HCT116 (cell line): ENCODE measurements around the gene SHISA6. TPM values are rescaled to one million over a fixed set of nuclear protein-coding genes. Genes with fewer than 3 reads are reported as not detected.

Source experiments
- ATAC-seq: fragments of 200-7000 bp; cut with Tn5 transposase; 2 replicates; pipeline ENCODE4 v1.9.1; 2020; ENCODE audit warnings: mild to moderate bottlenecking, moderate library complexity
- BruUV-seq: library from RNA; stranded (reverse); fragments of 400-500 nt; replicated peaks from 2 replicates; lab custom pipeline; 2021; lab: Mats Ljungman, UMichigan
- CTCF ChIA-PET: fragments of 300-600 bp; sonication (Branson Sonifier 250); formaldehyde crosslinking; loops from one replicate; lab custom pipeline; 2021; ENCODE audit warnings: antibody characterized with exemption; lab: Charles Lee
- POLR2A ChIA-PET: fragments of 300-600, 350-600 bp; sonication (Branson Sonifier 250); formaldehyde crosslinking; loops from one replicate; lab custom pipeline; 2021; ENCODE audit warnings: antibody characterized with exemption; lab: Charles Lee
- RAD21 ChIA-PET, 2 experiments: fragments of 300-600 bp; sonication (Branson Sonifier 250); formaldehyde crosslinking; loops; one replicate each; lab custom pipeline; 2023; ENCODE audit warnings: low total read pairs in 2 of 2; ENCODE audit not compliant: uncharacterized antibody in 2 of 2, unreplicated experiment in 2 of 2, low non-redundant PET in 1 of 2; lab: Charles Lee
- DNase-seq: peaks from one replicate; pipeline ENCODE4 v3.0.0-alpha.2; 2010; ENCODE audit warnings: low read depth, low spot score
- H2AFZ ChIP-seq: fragments of 200-600 bp; shearing (Covaris generic), sonication (generic); 2 replicates; pipeline ENCODE4 v1.6.1; 2017; ENCODE audit warnings: low read depth, mixed run types, mixed read lengths, antibody characterized with exemption, low read length; ENCODE audit not compliant: poor library complexity, severe bottlenecking
- H3K27ac ChIP-seq: 2 replicates; pipeline ENCODE4 v1.5.1; 2012; ENCODE audit warnings: low read depth, low read length
- H3K27me3 ChIP-seq: fragments of 200-600 bp; sonication (generic); 2 replicates; pipeline ENCODE4 v1.6.1; 2016; ENCODE audit warnings: mixed run types, low read length, mixed read lengths; ENCODE audit not compliant: insufficient read depth
- H3K36me3 ChIP-seq, 2 experiments: fragments of 200-500 bp in 1 of 2; fragments of 200-600 bp in 1 of 2; sonication (Bioruptor generic) in 1 of 2; sonication (generic) in 1 of 2; 2 replicates each; pipeline versions ENCODE4 v1.5.1 to v1.6.1; 2014 to 2016; ENCODE audit warnings: low read length in 2 of 2, inconsistent platforms in 1 of 2, mixed read lengths in 1 of 2, mixed run types in 1 of 2; ENCODE audit not compliant: insufficient read depth in 2 of 2, control insufficient read depth in 1 of 2
- H3K4me1 ChIP-seq, 2 experiments: fragments of 200-600 bp in 1 of 2; sonication (generic) in 1 of 2; 2 replicates each; pipeline versions ENCODE4 v1.5.1 to v1.6.1; 2012 to 2017; ENCODE audit warnings: low read length in 2 of 2, inconsistent platforms in 1 of 2, mild to moderate bottlenecking in 1 of 2, mixed read lengths in 1 of 2, mixed run types in 1 of 2, moderate library complexity in 1 of 2; ENCODE audit not compliant: insufficient read depth in 2 of 2, control insufficient read depth in 1 of 2
- H3K4me2 ChIP-seq: fragments of 200-600 bp; sonication (generic); 2 replicates; pipeline ENCODE4 v1.6.1; 2017; ENCODE audit warnings: mixed run types, low read length, mixed read lengths
- H3K4me3 ChIP-seq, 2 experiments: fragments of 200-600 bp in 1 of 2; sonication (generic) in 1 of 2; replicated peaks in 1 of 2; 2 replicates each; pipeline ENCODE4 v1.5.1; 2011 to 2016; ENCODE audit warnings: low read length in 2 of 2, control low read depth in 1 of 2, low read depth in 1 of 2, mild to moderate bottlenecking in 1 of 2, mixed read lengths in 1 of 2, mixed run types in 1 of 2
- H3K79me2 ChIP-seq: fragments of 200-600 bp; sonication (generic); 2 replicates; pipeline ENCODE4 v1.6.1; 2017; ENCODE audit warnings: mild to moderate bottlenecking, mixed run types, low read length, moderate library complexity, mixed read lengths; ENCODE audit not compliant: insufficient read depth
- H3K9ac ChIP-seq: fragments of 200-600 bp; sonication (generic); 2 replicates; pipeline ENCODE4 v1.6.1; 2016; ENCODE audit warnings: low read length, mixed read lengths
- H3K9me2 ChIP-seq: fragments of 200-600 bp; sonication (generic), shearing (Covaris generic); 2 replicates; pipeline ENCODE4 v1.6.1; 2017; ENCODE audit warnings: mixed run types, mild to moderate bottlenecking, moderate library complexity; ENCODE audit not compliant: insufficient read depth
- H3K9me3 ChIP-seq, 2 experiments: fragments of 200-500 bp in 1 of 2; fragments of 200-600 bp in 1 of 2; sonication (Bioruptor generic) in 1 of 2; sonication (generic) in 1 of 2; 2 replicates each; pipeline ENCODE4 v1.6.1; 2014 to 2017; ENCODE audit warnings: low read length in 2 of 2, mixed read lengths in 2 of 2, inconsistent platforms in 1 of 2, low read depth in 1 of 2, mild to moderate bottlenecking in 1 of 2, mixed run types in 1 of 2, moderate library complexity in 1 of 2; ENCODE audit not compliant: control insufficient read depth in 1 of 2, insufficient read depth in 1 of 2
- H4K20me1 ChIP-seq: fragments of 200-600 bp; sonication (generic), shearing (Covaris generic); 2 replicates; pipeline ENCODE4 v1.6.1; 2017; ENCODE audit warnings: mixed run types, mild to moderate bottlenecking, moderate library complexity; ENCODE audit not compliant: insufficient read depth
- CBX3 ChIP-seq: IDR thresholded peaks from 2 replicates; pipeline ENCODE4 v1.6.1; 2012; ENCODE audit warnings: low read depth
- CTCF ChIP-seq, 3 experiments: fragments of 200-600 bp in 1 of 3; sonication (generic) in 1 of 3; IDR thresholded peaks in 2 of 3; conservative IDR thresholded peaks in 1 of 3; 2 replicates each; pipeline ENCODE4 v1.5.1; 2012 to 2017; ENCODE audit warnings: low read depth in 2 of 3, low read length in 2 of 3, antibody characterized with exemption in 1 of 3, borderline replicate concordance in 1 of 3, control low read depth in 1 of 3, mild to moderate bottlenecking in 1 of 3, mixed read lengths in 1 of 3, mixed run types in 1 of 3, moderate library complexity in 1 of 3; ENCODE audit not compliant: insufficient read depth in 1 of 3
- ELF1 ChIP-seq: IDR thresholded peaks from 2 replicates; pipeline ENCODE4 v1.6.1; 2012; ENCODE audit warnings: low read depth, borderline replicate concordance
- EZH2 ChIP-seq: fragments of 200-600 bp; sonication (generic); IDR thresholded peaks from 2 replicates; pipeline ENCODE4 v1.6.1; 2017; ENCODE audit warnings: antibody characterized with exemption, mixed run types
- FOSL1 ChIP-seq: IDR thresholded peaks from 2 replicates; pipeline ENCODE4 v1.6.1; 2012; ENCODE audit warnings: low read depth
- JUND ChIP-seq: IDR thresholded peaks from 2 replicates; pipeline ENCODE4 v1.6.1; 2012
- POLR2A ChIP-seq: IDR thresholded peaks from 2 replicates; pipeline ENCODE4 v1.7.0; 2011; ENCODE audit warnings: borderline replicate concordance; ENCODE audit not compliant: insufficient read depth, insufficient read length; ENCODE audit errors: extremely low read depth
- POLR2AphosphoS5 ChIP-seq: IDR thresholded peaks from 2 replicates; pipeline ENCODE4 v1.6.1; 2011; ENCODE audit warnings: mild to moderate bottlenecking, low read depth, low read length, moderate library complexity
- RAD21 ChIP-seq: IDR thresholded peaks from 2 replicates; pipeline ENCODE4 v1.6.1; 2012; ENCODE audit warnings: low read depth, mild to moderate bottlenecking
- REST ChIP-seq: IDR thresholded peaks from 2 replicates; pipeline ENCODE4 v1.6.1; 2012; ENCODE audit warnings: low read depth
- SIN3A ChIP-seq: IDR thresholded peaks from 2 replicates; pipeline ENCODE4 v1.6.1; 2012; ENCODE audit warnings: low read depth
- SP1 ChIP-seq: IDR thresholded peaks from 2 replicates; pipeline ENCODE4 v1.6.1; 2012; ENCODE audit warnings: low read depth
- TCF7L2 ChIP-seq: IDR thresholded peaks from 2 replicates; pipeline ENCODE4 v1.7.0; 2011; ENCODE audit warnings: borderline replicate concordance, inconsistent platforms; ENCODE audit not compliant: insufficient read depth, insufficient read length; ENCODE audit errors: extremely low read depth
- ZNF274 ChIP-seq: fragments of 200-500 bp; sonication (Bioruptor generic); IDR thresholded peaks from 2 replicates; pipeline ENCODE4 v1.6.1; 2014; ENCODE audit warnings: mild to moderate bottlenecking, low read depth, low read length, inconsistent platforms
- intact Hi-C: fragments of 100-400 bp; cut with micrococcal nuclease; formaldehyde crosslinking; loops from 2 replicates; pipeline ENCODE4 v1.10.0; 2022
- total RNA-seq: library from RNA; stranded (reverse); gene quantifications from one replicate; pipeline ENCODE4 v1.2.1, GENCODE V29; 2021; ENCODE audit not compliant: unreplicated experiment

Gene SHISA6
- total RNA-seq, 1 experiment from 2014 or later = not detected

- TF ChIP-seq REST (no peak), POLR2AphosphoS5 (no peak)
Observed at GRCh38 chr17:11486868-11487310, 245.9 kb downstream of the SHISA6 start (continued).

GRCh38 chr17:11487469-11487868, 246.5 kb downstream of the SHISA6 start:
- Histone ChIP-seq H3K79me2 (no peaks in the 10 kb centered on the region), H3K4me3 (no peak overlapping the region), H3K27me3 (no peaks in the 10 kb centered on the region), H3K36me3 (no peaks in the 10 kb centered on the region), H3K4me1 (no peaks in the 10 kb centered on the region), H3K9me3 (peaks cover 0 to 20% of the 10 kb centered on the region in 2 experiments; a peak in 2 of 4 replicates), H3K9me2 (no peaks in the 10 kb centered on the region), H3K9ac (no peak overlapping the region), H4K20me1 (no peaks in the 10 kb centered on the region), H2AFZ (no peak overlapping the region), H3K4me2 (no peak overlapping the region), H3K27ac (no peak overlapping the region)
- ATAC-seq = no peak
- intact Hi-C loops = no loop called here
- ChIA-PET POLR2A (no interaction called here), CTCF (no interaction called here), RAD21 (no interaction called here)
- DNase-seq = no peak
- TF ChIP-seq ELF1 = no peak
- no peak for TF ChIP-seq FOSL1
- TF ChIP-seq REST = no peak
- no peak for TF ChIP-seq JUND
- TF ChIP-seq RAD21 = no peak
- no peak for TF ChIP-seq EZH2
- TF ChIP-seq SP1 = no peak
- no peak for TF ChIP-seq POLR2A
- no peak for TF ChIP-seq CTCF (IDR thresholded peaks at IDR 0.05 in 2 of 3, conservative IDR thresholded peaks at IDR 0.05 in 1 of 3; ENCODE audit: borderline replicate concordance in 1 of 3, insufficient read depth in 1 of 3, low read depth in 2 of 3, low read length in 2 of 3)
- TF ChIP-seq SIN3A = no peak
- TF ChIP-seq ZNF274 = no peak
- no peak for TF ChIP-seq CBX3
- no peak for TF ChIP-seq TCF7L2
- BruUV-seq = no TSS peak
